PC-3 (cell line): ENCODE measurements around the gene ZNF816. TPM values are rescaled to one million over a fixed set of nuclear protein-coding genes. Genes with fewer than 3 reads are reported as not detected.
"Not testable (repeated sequence)": the region's sequence is repeated elsewhere in the genome, so short reads cannot be mapped to it uniquely, and the experiment has no call there.

Experiments
- ATAC-seq: fragments of 200-7000 bp; cut with Tn5 transposase; 2 replicates; pipeline ENCODE4 v1.9.1; 2020; ENCODE audit warnings: mild to moderate bottlenecking, moderate library complexity
- BruUV-seq: library from RNA; stranded (reverse); fragments of 400-500 nt; replicated peaks from 2 replicates; lab custom pipeline; 2021; lab: Mats Ljungman, UMichigan
- CTCF ChIA-PET: fragments of 300-600 bp; sonication (Branson Sonifier 250); formaldehyde crosslinking; loops from one replicate; lab custom pipeline; 2022; ENCODE audit warnings: antibody characterized with exemption; lab: Charles Lee
- POLR2A ChIA-PET: fragments of 300-600 bp; sonication (Branson Sonifier 250); formaldehyde crosslinking; loops from one replicate; lab custom pipeline; 2022; ENCODE audit warnings: antibody characterized with exemption; ENCODE audit not compliant: unreplicated experiment; lab: Charles Lee
- DNase-seq: peaks from one replicate; pipeline ENCODE4 v3.0.0-alpha.2; 2015
- H2AFZ ChIP-seq: fragments of 300-600 bp; sonication (generic); 2 replicates; pipeline ENCODE4 v1.6.0; 2016; ENCODE audit warnings: antibody characterized with exemption, low read length
- H3F3A ChIP-seq: fragments of 300-600 bp; sonication (generic); one replicate; pipeline ENCODE4 v1.6.0; 2017; ENCODE audit warnings: antibody characterized with exemption, low read length, control low read depth, mild to moderate bottlenecking; ENCODE audit not compliant: unreplicated experiment
- H3K27ac ChIP-seq: fragments of 300-600 bp; sonication (generic); 2 replicates; pipeline ENCODE4 v1.5.1; 2016; ENCODE audit warnings: mild to moderate bottlenecking, low read length
- H3K27me3 ChIP-seq: fragments of 300-600 bp; sonication (generic); 2 replicates; pipeline ENCODE4 v1.6.1; 2016; ENCODE audit warnings: low read length, mixed read lengths
- H3K36me3 ChIP-seq: fragments of 300-600 bp; sonication (generic); 2 replicates; pipeline ENCODE4 v1.6.1; 2016; ENCODE audit warnings: low read depth, mixed run types, low read length, mixed read lengths
- H3K4me1 ChIP-seq: fragments of 300-600 bp; sonication (generic); 2 replicates; pipeline ENCODE4 v1.5.1; 2016; ENCODE audit warnings: low read length; ENCODE audit not compliant: insufficient read depth
- H3K4me2 ChIP-seq: fragments of 300-600 bp; sonication (generic); 2 replicates; pipeline ENCODE4 v1.6.0; 2016; ENCODE audit warnings: low read length
- H3K4me3 ChIP-seq: fragments of 300-600 bp; sonication (generic); 2 replicates; pipeline ENCODE4 v1.5.1; 2016; ENCODE audit warnings: mild to moderate bottlenecking, low read length, mixed read lengths
- H3K79me2 ChIP-seq: fragments of 300-600 bp; sonication (generic); 2 replicates; pipeline ENCODE4 v1.6.1; 2017; ENCODE audit warnings: low read length, mixed read lengths
- H3K9ac ChIP-seq: fragments of 300-600 bp; sonication (generic); 2 replicates; pipeline ENCODE4 v1.6.0; 2016; ENCODE audit warnings: mild to moderate bottlenecking, low read length
- H3K9me2 ChIP-seq: fragments of 300-600 bp; sonication (generic); replicated peaks from 2 replicates; pipeline ENCODE4 v1.6.1; 2016; ENCODE audit warnings: mixed run types, low read length, mixed read lengths
- H3K9me3 ChIP-seq: fragments of 300-600 bp; sonication (generic); 2 replicates; pipeline ENCODE4 v1.6.1; 2016; ENCODE audit warnings: low read length, mixed read lengths
- H4K20me1 ChIP-seq: fragments of 300-600 bp; sonication (generic); 2 replicates; pipeline ENCODE4 v1.6.1; 2016; ENCODE audit warnings: low read length, mixed read lengths
- EZH2 ChIP-seq: fragments of 300-600 bp; sonication (generic); IDR thresholded peaks from one replicate; pipeline ENCODE4 v1.6.1; 2017; ENCODE audit warnings: antibody characterized with exemption, mild to moderate bottlenecking, low read length; ENCODE audit not compliant: unreplicated experiment
- EZH2phosphoT487 ChIP-seq: fragments of 300-600 bp; sonication (generic); IDR thresholded peaks from 2 replicates; pipeline ENCODE4 v1.6.1; 2018; ENCODE audit warnings: mild to moderate bottlenecking, antibody characterized with exemption, low read length, borderline replicate concordance
- intact Hi-C: fragments of 100-400 bp; cut with micrococcal nuclease; formaldehyde crosslinking; loops from 2 replicates; pipeline ENCODE4 v1.9.0; 2023
- total RNA-seq: library from RNA; depleted of rRNA; stranded (reverse); fragments of >200 nt; gene quantifications from 2 replicates; pipeline ENCODE4 v1.2.3, GENCODE V29; 2014
- TF ChIP-seq, protein P1 (sequence below): fragments of 300-600 bp; sonication (generic); conservative IDR thresholded peaks from 2 replicates; pipeline ENCODE4 v1.5.1; 2017; ENCODE audit warnings: antibody characterized with exemption, low read depth, mild to moderate bottlenecking, low read length

The ZNF816 gene
- total RNA-seq, 1 experiment from 2014 or later, result 10.2 TPM

DNA sequence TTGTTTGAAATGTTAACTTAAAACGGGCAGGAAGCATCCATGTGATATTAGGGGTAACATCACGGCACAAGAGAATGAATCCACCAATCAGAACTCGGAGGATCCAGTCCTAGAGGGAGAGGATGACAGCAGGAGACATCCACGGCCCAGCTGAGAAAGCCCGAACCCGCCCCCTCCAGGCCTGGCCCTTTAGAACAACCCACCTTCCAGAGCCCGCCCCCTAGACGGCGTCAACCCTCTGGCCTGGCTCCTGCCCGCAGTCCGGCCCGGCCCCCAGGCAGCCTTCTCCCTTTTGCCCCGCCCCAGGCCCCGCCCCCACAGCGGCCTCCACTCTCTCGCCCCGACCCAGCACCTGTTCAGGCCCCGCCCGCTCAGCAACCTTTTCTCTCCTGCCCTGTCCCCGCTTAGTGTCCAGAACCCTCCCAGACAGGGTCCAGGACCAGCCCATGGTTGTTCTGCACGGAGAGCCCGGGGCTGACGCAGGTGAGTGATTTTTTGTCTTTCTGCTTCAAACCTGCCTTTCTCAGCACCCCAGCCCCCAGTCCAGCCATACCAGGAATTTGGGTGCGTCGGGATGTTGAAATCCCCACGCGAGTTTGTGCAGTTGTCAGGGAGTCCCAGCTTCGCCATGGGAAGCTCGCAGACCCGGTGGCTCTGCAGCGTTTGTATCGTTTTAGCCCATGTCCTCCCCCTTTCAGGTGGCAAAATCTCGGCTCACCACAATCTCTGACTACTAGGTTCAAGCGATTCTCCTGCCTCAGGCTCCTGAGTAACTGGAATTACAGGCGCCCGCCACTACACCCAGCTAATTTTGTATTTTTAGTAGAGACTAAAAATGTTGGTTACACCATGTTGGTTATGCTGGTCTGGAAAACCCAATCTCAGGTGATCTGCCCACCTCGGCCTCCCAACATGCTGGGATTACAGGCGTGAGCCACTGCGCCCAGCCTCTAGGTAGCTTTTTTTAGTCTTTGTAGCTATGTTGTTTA, 16.1 kb downstream of the ZNF816 start:
- H3K9me2 ChIP-seq, result no peaks in the 10 kb centered on the region
- intact Hi-C loops, result loop anchor here (5.0 kb wide), 1 partner anchor 46 kb away; no protein-coding TSS in a partner anchor
- DNase-seq, result peak; percentile 77
- H3K9me3 ChIP-seq, result peaks cover 30% of the 10 kb centered on the region
- H3K27ac ChIP-seq, result peak overlapping the region; percentile 86
- H2AFZ ChIP-seq, result peak overlapping the region; percentile 73
- peak overlapping the region; percentile 57 for H3K4me3 ChIP-seq
- H3F3A ChIP-seq, result no peaks in the 10 kb centered on the region
- ChIA-PET CTCF (no interaction called here), POLR2A (interaction anchor here (0.6 to 0.7 kb wide), 2 partner anchors 16 to 50 kb away, joined by 3 to 5 read pairs; no protein-coding TSS in a partner anchor)
- H3K79me2 ChIP-seq, result peaks cover 8% of the 10 kb centered on the region; the same call in 1 of the 2 replicates
- peaks cover 31% of the 10 kb centered on the region for H3K36me3 ChIP-seq
- BruUV-seq, result no TSS peak
- ATAC-seq, result peak; percentile 73
- H4K20me1 ChIP-seq, result no peaks in the 10 kb centered on the region
- H3K27me3 ChIP-seq, result no peaks in the 10 kb centered on the region
- TF ChIP-seq EZH2phosphoT487 (no peak), EZH2 (no peak)
- TF ChIP-seq, protein P1, sequence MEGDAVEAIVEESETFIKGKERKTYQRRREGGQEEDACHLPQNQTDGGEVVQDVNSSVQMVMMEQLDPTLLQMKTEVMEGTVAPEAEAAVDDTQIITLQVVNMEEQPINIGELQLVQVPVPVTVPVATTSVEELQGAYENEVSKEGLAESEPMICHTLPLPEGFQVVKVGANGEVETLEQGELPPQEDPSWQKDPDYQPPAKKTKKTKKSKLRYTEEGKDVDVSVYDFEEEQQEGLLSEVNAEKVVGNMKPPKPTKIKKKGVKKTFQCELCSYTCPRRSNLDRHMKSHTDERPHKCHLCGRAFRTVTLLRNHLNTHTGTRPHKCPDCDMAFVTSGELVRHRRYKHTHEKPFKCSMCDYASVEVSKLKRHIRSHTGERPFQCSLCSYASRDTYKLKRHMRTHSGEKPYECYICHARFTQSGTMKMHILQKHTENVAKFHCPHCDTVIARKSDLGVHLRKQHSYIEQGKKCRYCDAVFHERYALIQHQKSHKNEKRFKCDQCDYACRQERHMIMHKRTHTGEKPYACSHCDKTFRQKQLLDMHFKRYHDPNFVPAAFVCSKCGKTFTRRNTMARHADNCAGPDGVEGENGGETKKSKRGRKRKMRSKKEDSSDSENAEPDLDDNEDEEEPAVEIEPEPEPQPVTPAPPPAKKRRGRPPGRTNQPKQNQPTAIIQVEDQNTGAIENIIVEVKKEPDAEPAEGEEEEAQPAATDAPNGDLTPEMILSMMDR, result no peak
- H3K4me1 ChIP-seq, result peaks cover 32% of the 10 kb centered on the region
- no peak overlapping the region for H3K9ac ChIP-seq
- H3K4me2 ChIP-seq, result peak overlapping the region; percentile 65

DNA sequence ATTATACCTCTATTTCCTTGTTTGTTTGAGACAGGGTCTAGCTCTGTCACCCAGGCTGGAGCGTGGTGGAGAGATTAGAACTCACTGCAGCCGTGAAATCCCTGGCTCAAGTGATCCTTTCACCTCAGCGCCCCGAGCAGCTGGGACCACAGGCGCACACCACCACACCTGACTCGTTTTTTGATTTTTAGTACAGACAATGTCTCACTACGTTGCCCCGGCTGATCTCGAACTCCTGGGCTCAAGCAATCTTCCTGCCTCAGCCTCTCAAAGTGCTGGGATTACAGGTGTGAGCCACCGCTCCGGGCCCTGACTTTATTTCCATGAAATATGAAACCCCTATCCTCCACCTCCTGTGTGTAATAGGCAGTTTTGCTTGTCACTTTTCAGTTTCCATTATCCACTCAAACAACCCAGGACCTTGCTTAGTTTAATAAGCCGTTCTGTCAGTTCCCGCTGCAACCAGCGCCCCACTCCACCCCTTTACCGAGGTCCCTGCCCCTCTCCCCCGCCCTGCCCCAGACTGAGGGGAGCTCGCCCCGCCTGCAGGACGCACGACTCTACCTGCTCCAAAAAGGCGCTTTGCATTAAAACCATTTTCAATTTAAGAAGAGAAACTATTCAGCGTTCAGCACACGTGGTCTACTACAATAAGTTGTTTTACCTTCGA, 16.9 kb downstream of the ZNF816 start:
- no peaks in the 10 kb centered on the region for H4K20me1 ChIP-seq
- peak overlapping the region; percentile 65 for H3K4me2 ChIP-seq
- H3K27ac ChIP-seq, result peak overlapping the region; percentile 86
- peak overlapping the region; percentile 69 for H2AFZ ChIP-seq
- peaks cover 16% of the 10 kb centered on the region for H3K79me2 ChIP-seq
- H3K27me3 ChIP-seq, result no peaks in the 10 kb centered on the region
- H3K9me2 ChIP-seq, result no peaks in the 10 kb centered on the region
- H3K4me1 ChIP-seq, result peaks cover 32% of the 10 kb centered on the region
- H3K36me3 ChIP-seq, result peaks cover 23% of the 10 kb centered on the region
- CTCF ChIA-PET, result no interaction called here
- ATAC-seq, result peak; percentile 2
- peak overlapping the region; percentile 72 for H3K9ac ChIP-seq
- intact Hi-C loops, result loop anchor here (1.0 to 5.0 kb wide), 3 partner anchors 17 to 49 kb away; partner anchors contain the start of genes ZNF320 and ZNF816
- DNase-seq, result no peak
- no TSS peak for BruUV-seq
- H3F3A ChIP-seq, result no peaks in the 10 kb centered on the region
- TF ChIP-seq EZH2 (no peak), EZH2phosphoT487 (no peak)
- TF ChIP-seq, protein P1, result no peak
- H3K4me3 ChIP-seq, result peak overlapping the region; percentile 49
- peaks cover 21% of the 10 kb centered on the region for H3K9me3 ChIP-seq
- POLR2A ChIA-PET, result interaction anchor here (0.7 kb wide), 1 partner anchor 49 kb away, joined by 3 read pairs; no protein-coding TSS in a partner anchor

DNA sequence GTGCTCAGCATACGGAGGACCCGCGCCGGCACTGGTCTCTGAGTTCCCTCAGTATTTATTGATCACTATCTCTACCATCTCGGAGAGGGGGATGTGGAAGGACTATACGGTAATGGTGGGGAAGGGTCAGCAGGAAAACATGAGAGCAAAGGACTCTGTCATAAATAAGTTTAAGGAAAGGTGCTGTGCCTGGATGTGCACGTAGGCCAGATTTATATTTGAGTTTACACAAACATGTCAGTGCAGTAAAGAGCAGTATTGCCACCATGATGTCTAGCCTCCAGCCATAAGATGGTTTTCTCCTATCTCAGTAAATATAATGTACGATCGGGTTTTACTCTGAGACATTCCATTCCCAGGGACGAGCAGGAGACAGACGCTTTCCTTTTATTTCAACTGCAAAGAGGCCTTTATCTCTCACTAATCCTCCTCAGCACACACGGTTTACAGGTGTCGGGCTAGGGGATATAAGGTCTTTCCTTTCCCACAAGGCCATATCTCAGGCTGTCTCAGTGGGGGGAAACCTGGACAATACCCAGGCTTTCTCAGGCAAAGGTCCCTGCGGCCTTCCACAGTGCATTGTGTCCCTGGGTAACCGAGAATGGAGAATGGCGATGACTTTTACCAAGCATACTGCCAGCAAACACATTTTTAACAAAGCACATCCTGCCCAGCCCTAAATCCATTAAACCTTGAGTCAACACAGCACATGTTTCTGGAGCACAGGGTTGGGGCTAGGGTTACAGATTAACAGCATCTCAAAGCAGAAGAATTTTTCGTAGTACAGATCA, 17.8 kb downstream of the ZNF816 start:
- H3K36me3 ChIP-seq, result peaks cover 14% of the 10 kb centered on the region; the same call in 1 of the 2 replicates
- peak overlapping the region; percentile 65 for H3K4me2 ChIP-seq
- peak overlapping the region; percentile 86 for H3K27ac ChIP-seq
- H3F3A ChIP-seq, H3K27me3 ChIP-seq, H3K9me2 ChIP-seq, POLR2A ChIA-PET, CTCF ChIA-PET, H4K20me1 ChIP-seq, ATAC-seq: not testable (repeated sequence)
- H3K9me3 ChIP-seq, result peaks cover 13% of the 10 kb centered on the region
- peak overlapping the region; percentile 69 for H2AFZ ChIP-seq
- peaks cover 24% of the 10 kb centered on the region for H3K79me2 ChIP-seq
- TSS peak; percentile 49 for BruUV-seq
- peak overlapping the region; percentile 49 for H3K4me3 ChIP-seq
- peak; percentile 75 for DNase-seq
- peak overlapping the region; percentile 72 for H3K9ac ChIP-seq
- peaks cover 32% of the 10 kb centered on the region for H3K4me1 ChIP-seq
- intact Hi-C loops, result loop anchor here (1.0 to 5.0 kb wide), 3 partner anchors 17 to 48 kb away; partner anchors contain the start of genes ZNF320 and ZNF816
